A673 (cell line): ENCODE data around the gene NANS. TPM values are rescaled to one million over a fixed set of nuclear protein-coding genes. Genes with fewer than 3 reads are reported as not detected.
A peak's percentile ranks its signal among the peaks of the same experiment; 100 is the strongest.
"Not testable (repeated sequence)": the region's sequence is repeated elsewhere in the genome, so short reads cannot be mapped to it uniquely, and the experiment has no call there.

Experiments used
- BruUV-seq: library from RNA; stranded (reverse); fragments of 400-500 nt; replicated peaks from 2 replicates; lab custom pipeline; 2021; lab: Mats Ljungman, UMichigan
- CTCF ChIA-PET: fragments of 300-600 bp; sonication (Branson Sonifier 250); formaldehyde crosslinking; loops from one replicate; lab custom pipeline; 2022; ENCODE audit warnings: antibody characterized with exemption; lab: Charles Lee
- POLR2A ChIA-PET: fragments of 300-600 bp; sonication (Branson Sonifier 250); formaldehyde crosslinking; loops from one replicate; lab custom pipeline; 2022; ENCODE audit warnings: antibody characterized with exemption; ENCODE audit not compliant: low non-redundant PET; lab: Charles Lee
- DNase-seq: peaks from one replicate; pipeline ENCODE4 v3.0.0-alpha.2; 2015; ENCODE audit warnings: low spot score
- H3K27ac ChIP-seq: fragments of 200-600 bp; sonication (generic); 2 replicates; pipeline ENCODE4 v1.5.1; 2016; ENCODE audit warnings: mixed run types, low read depth, mild to moderate bottlenecking, mixed read lengths, antibody characterized with exemption, low read length; ENCODE audit not compliant: poor library complexity, severe bottlenecking
- H3K27me3 ChIP-seq: fragments of 200-600 bp; sonication (generic); replicated peaks from 2 replicates; pipeline ENCODE4 v1.6.1; 2017; ENCODE audit warnings: mixed run types, low read depth, mild to moderate bottlenecking, mixed read lengths, antibody characterized with exemption, low read length; ENCODE audit not compliant: insufficient read depth, poor library complexity
- H3K36me3 ChIP-seq: fragments of 200-600 bp; sonication (generic); 2 replicates; pipeline ENCODE4 v1.6.1; 2016; ENCODE audit warnings: mixed run types, mild to moderate bottlenecking, mixed read lengths, antibody characterized with exemption, low read length; ENCODE audit not compliant: insufficient read depth, poor library complexity, severe bottlenecking
- H3K4me1 ChIP-seq: fragments of 200-600 bp; sonication (generic); 2 replicates; pipeline ENCODE4 v1.6.1; 2017; ENCODE audit warnings: mixed run types, mild to moderate bottlenecking, mixed read lengths, antibody characterized with exemption, low read length; ENCODE audit not compliant: insufficient read depth, poor library complexity, severe bottlenecking
- H3K4me3 ChIP-seq: fragments of 200-600 bp; sonication (generic); 2 replicates; pipeline ENCODE4 v1.5.1; 2016; ENCODE audit warnings: low read depth, mixed run types, mild to moderate bottlenecking, mixed read lengths, low read length; ENCODE audit not compliant: poor library complexity, severe bottlenecking
- H3K9me3 ChIP-seq: fragments of 200-600 bp; sonication (generic); 2 replicates; pipeline ENCODE4 v1.6.1; 2016; ENCODE audit warnings: mixed run types, low read depth, mild to moderate bottlenecking, mixed read lengths, antibody characterized with exemption, low read length; ENCODE audit not compliant: poor library complexity, severe bottlenecking
- CTCF ChIP-seq: fragments of 300-800, 200-600 bp; sonication (generic); conservative IDR thresholded peaks from 2 replicates; pipeline ENCODE4 v1.5.1; 2017; ENCODE audit warnings: low read depth, mild to moderate bottlenecking, antibody characterized with exemption, low read length, moderate library complexity, mixed read lengths
- EZH2 ChIP-seq: fragments of 200-600 bp; sonication (generic); IDR thresholded peaks from 2 replicates; pipeline ENCODE4 v1.6.1; 2017; ENCODE audit warnings: borderline replicate concordance, low read depth, mild to moderate bottlenecking, mixed read lengths, antibody characterized with exemption, low read length; ENCODE audit not compliant: poor library complexity, severe bottlenecking
- intact Hi-C: fragments of 100-400 bp; cut with micrococcal nuclease; formaldehyde crosslinking; loops from one replicate; pipeline ENCODE4 v1.10.0; 2022; ENCODE audit not compliant: unreplicated experiment
- total RNA-seq: library from RNA; stranded (reverse); gene quantifications from 2 replicates; pipeline ENCODE4 v1.2.3, GENCODE V29; 2021

NANS gene
- total RNA-seq, 1 experiment from 2014 or later, result 40.6 TPM

- intact Hi-C loops, result no loop called here
- Histone ChIP-seq H3K27me3 (no peaks in the 10 kb centered on the region), H3K4me3 (peak within 1 kb of the TSS; percentile 59), H3K9me3 (no peaks in the 10 kb centered on the region), H3K27ac (no peak within 1 kb of the TSS), H3K4me1 (peaks cover 6% of the 10 kb centered on the region), H3K36me3 (no peaks in the 10 kb centered on the region)
- CTCF ChIA-PET, result no interaction called here
- peak; percentile 57 for DNase-seq
- POLR2A ChIA-PET, result no interaction called here
- BruUV-seq, result no TSS peak
- TF ChIP-seq CTCF, result no peak; the same call in 1 of the 2 replicates
- TF ChIP-seq EZH2, result no peak
Measured at GRCh38 chr9:98118640-98119601, 62.4 kb downstream of the NANS start, which contains the start of gene TRIM14. TSS of gene TRIM14 (minus strand) at chr9:98119222. CDS start at chr9:98119188, 34 bp downstream.

GRCh38 chr9:98120476-98120875 is 63.9 kb downstream of the NANS start:
- DNase-seq, result no peak
- Histone ChIP-seq H3K36me3 (no peaks in the 10 kb centered on the region), H3K4me3 (no peak overlapping the region), H3K4me1 (peaks cover 6% of the 10 kb centered on the region), H3K27me3 (no peaks in the 10 kb centered on the region), H3K27ac (no peak overlapping the region), H3K9me3 (no peaks in the 10 kb centered on the region)
- ChIA-PET CTCF (no interaction called here), POLR2A (no interaction called here)
- intact Hi-C loops, result no loop called here
- BruUV-seq, result no TSS peak
- TF ChIP-seq CTCF, result no peak
- TF ChIP-seq EZH2, result no peak

GRCh38 chr9:98121058-98121457 is 64.5 kb downstream of the NANS start:
- no TSS peak for BruUV-seq
- intact Hi-C loops, result no loop called here
- Histone ChIP-seq H3K27ac (no peak overlapping the region), H3K4me1 (peaks cover 6% of the 10 kb centered on the region), H3K4me3 (no peak overlapping the region), H3K9me3 (no peaks in the 10 kb centered on the region), H3K27me3 (no peaks in the 10 kb centered on the region), H3K36me3 (no peaks in the 10 kb centered on the region)
- ChIA-PET CTCF (no interaction called here), POLR2A (no interaction called here)
- peak; percentile 44 for DNase-seq
- TF ChIP-seq CTCF, result 0 out of 2 replicates have a peak, but pooled peaks have one; percentile 22
- TF ChIP-seq EZH2, result no peak

GRCh38 chr9:98124091-98124490 is 67.6 kb downstream of the NANS start:
- H3K27ac ChIP-seq, H3K9me3 ChIP-seq, intact Hi-C loops, H3K4me1 ChIP-seq, CTCF ChIA-PET, H3K4me3 ChIP-seq, H3K27me3 ChIP-seq, DNase-seq, POLR2A ChIA-PET, BruUV-seq, H3K36me3 ChIP-seq: not testable (repeated sequence)
